Adrenal gland (tissue), 12 donors: ENCODE data around the gene FUBP1. TPM values are rescaled to one million over a fixed set of nuclear protein-coding genes. Genes with fewer than 3 reads are reported as not detected.

ENCODE experiments used
- DNase-seq, 7 donors: peaks; one replicate each; pipeline ENCODE4 v3.0.0-alpha.2; 2019 to 2020
- H3K27ac ChIP-seq, 5 donors: fragments of 200-600 bp; sonication (generic) in 4 of 5; 1 replicate in 3 of 5; 2 replicates in 2 of 5; pipeline versions ENCODE4 v1.5.1 to v1.8.0; 2016 to 2020; ENCODE audit warnings: mild to moderate bottlenecking in 1 of 5
- H3K27me3 ChIP-seq: fragments of 200-600 bp; 2 replicates; pipeline ENCODE4 v1.8.0; 2021
- H3K36me3 ChIP-seq, 2 donors: fragments of 200-600 bp; replicated peaks in 1 of 2; 1 replicate in 1 of 2; 2 replicates in 1 of 2; pipeline versions ENCODE4 v1.5.1 to v1.8.0; 2018 to 2022
- H3K4me1 ChIP-seq, 2 donors: fragments of 200-600 bp; replicated peaks in 1 of 2; 1 replicate in 1 of 2; 2 replicates in 1 of 2; pipeline versions ENCODE4 v1.5.1 to v1.8.0; 2018 to 2021
- H3K4me3 ChIP-seq, 4 donors: fragments of 200-600 bp; sonication (generic) in 3 of 4; one replicate each; pipeline ENCODE4 v1.5.1; 2016 to 2018
- H3K9me3 ChIP-seq, 3 donors: fragments of 200-600 bp; sonication (generic) in 1 of 3; replicated peaks in 1 of 3; 1 replicate in 2 of 3; 2 replicates in 1 of 3; pipeline versions ENCODE4 v1.5.1 to v1.8.0; 2016 to 2021
- CTCF ChIP-seq, 6 experiments: fragments of 450-650 bp in 4 of 6; fragments of 200-600 bp in 2 of 6; sonication (generic) in 1 of 6; IDR thresholded peaks; 1 replicate in 5 of 6; 2 replicates in 1 of 6; pipeline versions ENCODE4 v1.5.1 to v1.8.0; 2016 to 2021; ENCODE audit warnings: antibody characterized with exemption in 6 of 6, mild to moderate bottlenecking in 2 of 6, moderate library complexity in 1 of 6
- POLR2A ChIP-seq, 2 donors: fragments of 450-650 bp; IDR thresholded peaks; one replicate each; pipeline ENCODE4 v1.6.1; 2017; ENCODE audit warnings: antibody characterized with exemption in 2 of 2, mild to moderate bottlenecking in 2 of 2, moderate library complexity in 1 of 2
- WGBS, 4 donors: extraction: QIAGEN DNeasy Blood & Tissue Kit in 2 of 4; methylation state at CpG; one replicate each; pipeline versions ENCODE4 v1.1.5 to v1.1.7; 2013 to 2017; 5-methylcytosine and 5-hydroxymethylcytosine counted together
- intact Hi-C, 2 donors: fragments of 100-400 bp; cut with DNase I; formaldehyde crosslinking; loops; one replicate each; pipeline versions ENCODE4 v1.14.1 to v1.15.0; 2022 to 2023
- polyA plus RNA-seq, 3 donors: library from polyadenylated mRNA; stranded (reverse); fragments of 200-250 nt in 2 of 3; fragments of 350-450 nt in 1 of 3; fragmentation: Illumina TruSeq in 1 of 3; extraction: RNeasy Lipid Tissue Mini Kit (QIAGEN cat#74804) in 1 of 3; gene quantifications; one replicate each; pipeline ENCODE4 v1.2.3, GENCODE V29; 2013 to 2014
- total RNA-seq, 9 donors: library from RNA; depleted of rRNA in 4 of 9; stranded (reverse); fragments of >200 nt in 4 of 9; fragments of 120-200 nt in 1 of 9; fragmentation: NEBNext Ultra II Directional in 1 of 9; extraction: Animal tissue kit (Norgen Biotek cat#: 25700) in 1 of 9; gene quantifications; one replicate each; pipeline versions ENCODE4 v1.1.0 to v1.2.4, GENCODE V29; 2013 to 2023
- donor health status: healthy with polysubstance abuse.
- donor health status: Bipolar disorder and iron deficiency.
- donor health status: DM: yes; HTN: yes; CAD: no.
- donor health status: DM: no; HTN: no; CAD: no.
- donor health status: DM: no; HTN: no; CAD: no.
- donor health status: DM: yes; HTN: yes; CAD: no.

The FUBP1 gene
- total and polyA plus RNA-seq, 12 donors: 37.3 to 177 (median 108) TPM

- intact Hi-C loops: no loop called here
- 57 to 68% (median 65%) methylated on average over 2 of the region's 2 CpGs for WGBS, 4 donors
- H3K9me3 ChIP-seq: no peaks in the 10 kb centered on the region
- peaks cover 7 to 55% of the 10 kb centered on the region in 2 donors for H3K4me1 ChIP-seq
- TF ChIP-seq POLR2A (IDR thresholded peaks at IDR 0.05) (no peak), CTCF (IDR thresholded peaks at IDR 0.05) (no peak)
- no peaks in the 10 kb centered on the region for H3K27me3 ChIP-seq
- H3K27ac ChIP-seq: peak overlapping the region in 2 of 5 donors; percentile 83 to 95
- no peak for DNase-seq
- H3K4me3 ChIP-seq: peak overlapping the region in 1 of 4 donors; percentile 81
- H3K36me3 ChIP-seq: peaks cover 0 to 26% of the 10 kb centered on the region in 2 donors
These were observed 32.2 kb upstream of the FUBP1 start for GRCh38 chr1:78011050-78011449.

GRCh38 chr1:78009836-78010235 is 31.0 kb upstream of the FUBP1 start:
- 48 to 66% (median 56%) methylated on average over 3 of the region's 3 CpGs for WGBS, 4 donors
- H3K4me3 ChIP-seq: peak overlapping the region in 1 of 4 donors; percentile 81
- intact Hi-C loops: no loop called here
- peaks cover 0 to 21% of the 10 kb centered on the region in 2 donors for H3K36me3 ChIP-seq
- DNase-seq: no peak
- no peaks in the 10 kb centered on the region for H3K27me3 ChIP-seq
- H3K9me3 ChIP-seq: no peaks in the 10 kb centered on the region
- H3K4me1 ChIP-seq: peaks cover 7 to 55% of the 10 kb centered on the region in 2 donors
- peak overlapping the region in 4 of 5 donors; percentile 6 to 95 (median 53) for H3K27ac ChIP-seq
- TF ChIP-seq CTCF (IDR thresholded peaks at IDR 0.05) (no peak), POLR2A (IDR thresholded peaks at IDR 0.05) (peak in 1 of 2 donors; percentile 29)

DNA sequence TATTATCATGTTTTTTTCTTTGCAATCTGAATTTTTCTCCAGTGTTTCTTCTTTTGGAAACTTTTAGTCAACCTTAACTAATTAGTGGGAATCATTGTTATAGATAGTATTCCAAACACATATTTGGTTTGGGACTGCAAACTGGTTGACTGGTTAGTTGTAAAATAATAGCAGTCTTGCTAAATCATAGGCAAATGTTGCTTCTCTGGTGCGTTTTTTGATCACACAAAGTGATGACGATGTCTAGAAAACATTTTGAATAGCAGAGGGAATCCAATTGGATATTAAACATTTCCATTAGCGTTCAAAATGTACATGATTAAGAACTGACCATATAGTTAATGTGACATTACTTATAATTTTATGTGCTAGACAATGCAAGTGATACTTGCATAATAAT is 30.4 kb upstream of the FUBP1 start:
- H3K36me3 ChIP-seq: peaks cover 0 to 16% of the 10 kb centered on the region in 2 donors
- no peaks in the 10 kb centered on the region for H3K9me3 ChIP-seq

DNA sequence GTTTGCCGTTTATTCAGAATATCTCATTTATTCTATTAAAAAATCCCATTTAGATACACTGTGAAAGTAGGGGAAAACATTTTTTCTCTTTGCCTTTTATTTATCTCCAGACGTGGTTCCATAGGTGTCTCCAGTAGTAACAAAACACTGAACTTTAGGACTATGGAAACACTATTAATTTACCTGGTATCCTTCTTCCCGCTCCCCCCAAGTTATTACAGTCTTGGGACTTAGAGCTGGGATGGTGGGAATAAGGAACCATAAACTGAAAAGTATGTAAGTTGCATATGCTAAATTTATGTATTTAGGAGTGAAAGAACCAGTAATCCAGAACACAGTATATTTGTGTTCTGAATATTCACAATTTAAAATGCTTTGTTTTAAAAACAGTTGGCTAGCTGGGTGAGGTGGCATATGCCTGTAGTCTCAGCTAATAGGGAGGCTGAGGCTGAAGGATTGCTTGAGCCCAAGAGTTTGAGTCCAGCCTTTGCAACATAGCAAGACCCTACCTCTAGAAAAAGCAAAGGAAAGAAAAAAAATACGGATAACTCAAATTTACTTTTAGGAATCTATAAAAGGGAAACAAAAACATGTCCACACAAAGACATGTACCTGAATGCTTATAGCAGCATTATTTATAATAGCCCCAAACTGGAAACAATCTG is 28.9 kb upstream of the FUBP1 start:
- H3K4me3 ChIP-seq: peak overlapping the region in 2 of 4 donors; percentile 42 to 81
- WGBS, 4 donors: 45 to 52% (median 50%) methylated on average over 4 of the region's 4 CpGs
- intact Hi-C loops: no loop called here
- peak overlapping the region in 3 of 5 donors; percentile 41 to 95 (median 83) for H3K27ac ChIP-seq
- DNase-seq: no peak
- TF ChIP-seq CTCF (IDR thresholded peaks at IDR 0.05) (no peak), POLR2A (IDR thresholded peaks at IDR 0.05) (no peak)
- H3K36me3 ChIP-seq: peaks cover 0 to under 1% of the 10 kb centered on the region in 2 donors
- H3K4me1 ChIP-seq: peaks cover 7 to 61% of the 10 kb centered on the region in 2 donors
- no peaks in the 10 kb centered on the region for H3K27me3 ChIP-seq
- H3K9me3 ChIP-seq: no peaks in the 10 kb centered on the region

More for the DNA sequence above, 30.4 kb upstream of the FUBP1 start:
- peak overlapping the region in 3 of 5 donors; percentile 23 to 95 (median 83) for H3K27ac ChIP-seq
- peak overlapping the region in 1 of 4 donors; percentile 81 for H3K4me3 ChIP-seq
- no peak for DNase-seq
- no peaks in the 10 kb centered on the region for H3K27me3 ChIP-seq
- H3K4me1 ChIP-seq: peaks cover 7 to 51% of the 10 kb centered on the region in 2 donors
- TF ChIP-seq POLR2A (IDR thresholded peaks at IDR 0.05) (no peak), CTCF (IDR thresholded peaks at IDR 0.05) (no peak)
- intact Hi-C loops: no loop called here
- WGBS, 4 donors: 62 to 70% (median 64%) methylated on average over 3 of the region's 3 CpGs
